Activated naive CD8-positive, alpha-beta T cell treated with anti-CD3 and anti-CD28 coated beads, Interleukin-2, amount 50 U/mL, for 24 hours (primary cell): ENCODE measurements around the gene PKIG.

Experiments used
- ATAC-seq: fragments of 150-1000 bp; cut with Tn5 transposase; one replicate; pipeline ENCODE4 v1.10.0; 2021
- DNase-seq: peaks from one replicate; pipeline ENCODE4 v3.0.0; 2021
- H3K27ac Mint-ChIP-seq: one replicate; pipeline ENCODE4 v1.8.0; 2021; ENCODE audit warnings: mild to moderate bottlenecking, mixed read lengths
- H3K27me3 Mint-ChIP-seq: one replicate; pipeline ENCODE4 v1.8.0; 2021; ENCODE audit warnings: mixed read lengths
- H3K36me3 Mint-ChIP-seq: one replicate; pipeline ENCODE4 v1.8.0; 2021; ENCODE audit warnings: low read depth, mixed read lengths
- H3K4me1 Mint-ChIP-seq: one replicate; pipeline ENCODE4 v1.8.0; 2021; ENCODE audit warnings: mixed read lengths
- H3K4me3 Mint-ChIP-seq: one replicate; pipeline ENCODE4 v1.8.0; 2021; ENCODE audit warnings: mild to moderate bottlenecking, moderate library complexity, mixed read lengths
- H3K9me3 Mint-ChIP-seq: one replicate; pipeline ENCODE4 v1.8.0; 2021; ENCODE audit warnings: mixed read lengths

PKIG gene

GRCh38 chr20:44597516-44597915, 15.1 kb downstream of the PKIG start:
- peaks cover 54% of the 10 kb centered on the region for H3K4me1 Mint-ChIP-seq
- H3K27ac Mint-ChIP-seq = no peak overlapping the region
- H3K4me3 Mint-ChIP-seq = no peak overlapping the region

GRCh38 chr20:44597930-44598329, 15.6 kb downstream of the PKIG start:
- Mint-ChIP-seq H3K9me3 (no peaks in the 10 kb centered on the region), H3K36me3 (no peaks in the 10 kb centered on the region), H3K4me1 (peaks cover 54% of the 10 kb centered on the region), H3K4me3 (peak overlapping the region; percentile 73), H3K27me3 (no peaks in the 10 kb centered on the region), H3K27ac (peak overlapping the region; percentile 67)
- DNase-seq (no peak), ATAC-seq (no peak)

More at GRCh38 chr20:44597516-44597915, 15.1 kb downstream of the PKIG start:
- Mint-ChIP-seq H3K9me3 (no peaks in the 10 kb centered on the region), H3K36me3 (no peaks in the 10 kb centered on the region), H3K27me3 (no peaks in the 10 kb centered on the region)
- DNase-seq (no peak), ATAC-seq (no peak)

DNA sequence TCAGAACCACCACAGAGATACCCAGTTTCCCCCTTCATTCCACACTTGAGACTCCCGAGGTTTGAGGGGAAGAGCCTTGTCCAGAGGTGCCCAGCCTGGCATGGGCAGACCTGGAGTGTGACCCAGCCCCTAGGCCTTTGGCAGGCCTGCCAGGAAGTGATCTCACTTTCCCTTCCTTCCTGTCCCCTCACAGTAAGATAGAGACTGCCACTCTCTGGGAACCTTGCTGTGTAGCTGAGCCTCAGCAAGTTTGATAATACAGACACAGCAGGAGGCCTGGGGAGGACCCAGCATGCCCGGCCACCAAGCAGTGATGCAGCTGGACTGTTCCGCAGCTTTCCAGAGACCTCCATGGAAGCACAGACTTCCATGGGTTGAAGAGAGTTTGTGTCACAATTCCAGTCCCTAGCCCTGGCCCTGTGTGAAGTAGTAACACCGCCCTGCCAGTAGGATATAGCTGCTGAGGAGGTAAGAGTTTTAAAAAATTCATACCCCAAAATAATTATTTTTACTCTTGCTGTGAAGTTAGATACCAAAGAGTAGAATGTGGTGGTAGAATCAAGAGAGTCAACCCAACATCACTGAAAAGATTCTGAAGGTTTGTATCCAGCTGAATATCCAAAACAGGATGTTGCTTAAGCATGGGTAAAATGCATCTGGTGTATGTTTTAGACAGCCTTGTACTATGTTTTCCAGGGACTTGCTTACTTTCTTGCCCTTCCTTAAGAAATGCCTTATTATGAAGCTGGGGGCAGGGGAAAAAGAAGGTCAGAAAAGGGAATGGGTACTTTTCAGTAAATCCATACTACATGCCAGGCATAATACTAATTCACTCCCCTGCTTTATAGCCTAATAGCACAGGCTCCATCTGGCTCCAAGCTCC, 16.3 kb downstream of the PKIG start:
- H3K9me3 Mint-ChIP-seq = no peaks in the 10 kb centered on the region
- no peaks in the 10 kb centered on the region for H3K27me3 Mint-ChIP-seq
- H3K4me1 Mint-ChIP-seq = peaks cover 52% of the 10 kb centered on the region
- H3K27ac Mint-ChIP-seq = peak overlapping the region; percentile 67
- no peaks in the 10 kb centered on the region for H3K36me3 Mint-ChIP-seq
- DNase-seq = no peak
- peak overlapping the region; percentile 73 for H3K4me3 Mint-ChIP-seq
- ATAC-seq = peak; percentile 77

- H3K9me3 Mint-ChIP-seq = no peaks in the 10 kb centered on the region
- H3K4me3 Mint-ChIP-seq = peak overlapping the region; percentile 7
- peaks cover 44% of the 10 kb centered on the region for H3K4me1 Mint-ChIP-seq
- H3K27ac Mint-ChIP-seq = peak overlapping the region; percentile 23
- ATAC-seq (no peak), DNase-seq (no peak)
- H3K27me3 Mint-ChIP-seq = no peaks in the 10 kb centered on the region
- H3K36me3 Mint-ChIP-seq = no peaks in the 10 kb centered on the region
Measured at GRCh38 chr20:44599715-44600114, 17.3 kb downstream of the PKIG start.

DNA sequence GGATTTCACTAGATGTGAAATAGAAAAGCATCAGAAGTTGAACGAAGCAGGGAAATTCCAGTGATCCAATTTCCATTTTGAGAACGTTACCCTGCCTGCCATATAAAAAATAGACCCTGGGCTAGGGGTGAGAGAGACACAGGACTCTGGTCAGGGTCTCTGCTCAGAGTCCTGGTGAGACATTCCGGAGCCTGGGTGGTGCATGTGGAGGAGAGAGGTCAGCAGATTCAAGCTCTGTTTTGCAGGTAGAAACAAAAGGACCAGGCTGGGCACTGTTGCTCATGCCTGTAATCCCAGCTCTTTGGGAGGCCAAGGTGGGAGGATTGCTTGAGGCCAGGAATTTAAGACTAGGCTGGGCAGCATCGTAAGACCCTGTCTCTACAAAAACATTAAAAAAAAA, 17.9 kb downstream of the PKIG start:
- peak overlapping the region; percentile 23 for H3K27ac Mint-ChIP-seq
- no peaks in the 10 kb centered on the region for H3K27me3 Mint-ChIP-seq
- peaks cover 41% of the 10 kb centered on the region for H3K4me1 Mint-ChIP-seq
- ATAC-seq (no peak), DNase-seq (no peak)
- H3K4me3 Mint-ChIP-seq = no peak overlapping the region
- H3K9me3 Mint-ChIP-seq = no peaks in the 10 kb centered on the region
- H3K36me3 Mint-ChIP-seq = no peaks in the 10 kb centered on the region

DNA sequence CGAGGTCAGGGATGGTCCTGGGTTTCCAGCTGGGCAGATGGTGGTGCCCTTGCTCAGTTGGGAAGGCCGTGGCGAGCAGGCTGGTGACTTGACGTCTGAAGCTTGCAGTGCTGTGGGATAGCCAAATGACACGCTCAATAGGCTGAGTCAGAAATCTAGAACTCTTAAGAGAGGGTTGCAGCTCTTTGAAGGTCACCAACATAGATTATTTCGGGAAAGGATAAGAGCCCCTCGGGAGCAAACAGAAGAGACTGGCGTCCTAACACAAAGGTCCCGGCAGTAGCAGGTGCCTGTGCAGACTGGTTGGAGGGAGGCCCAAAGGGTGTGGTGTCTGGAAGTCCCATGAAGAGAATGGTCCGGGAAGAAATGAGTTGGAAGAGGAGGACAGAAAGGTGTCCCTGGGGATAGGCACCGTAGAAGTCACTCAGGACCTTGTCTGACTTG, 18.4 kb downstream of the PKIG start:
- peak overlapping the region; percentile 32 for H3K27ac Mint-ChIP-seq
- H3K4me1 Mint-ChIP-seq = peaks cover 41% of the 10 kb centered on the region
- H3K36me3 Mint-ChIP-seq = no peaks in the 10 kb centered on the region
- no peak for DNase-seq
- H3K4me3 Mint-ChIP-seq = no peak overlapping the region
- ATAC-seq = no peak
- H3K27me3 Mint-ChIP-seq = no peaks in the 10 kb centered on the region
- no peaks in the 10 kb centered on the region for H3K9me3 Mint-ChIP-seq

DNA sequence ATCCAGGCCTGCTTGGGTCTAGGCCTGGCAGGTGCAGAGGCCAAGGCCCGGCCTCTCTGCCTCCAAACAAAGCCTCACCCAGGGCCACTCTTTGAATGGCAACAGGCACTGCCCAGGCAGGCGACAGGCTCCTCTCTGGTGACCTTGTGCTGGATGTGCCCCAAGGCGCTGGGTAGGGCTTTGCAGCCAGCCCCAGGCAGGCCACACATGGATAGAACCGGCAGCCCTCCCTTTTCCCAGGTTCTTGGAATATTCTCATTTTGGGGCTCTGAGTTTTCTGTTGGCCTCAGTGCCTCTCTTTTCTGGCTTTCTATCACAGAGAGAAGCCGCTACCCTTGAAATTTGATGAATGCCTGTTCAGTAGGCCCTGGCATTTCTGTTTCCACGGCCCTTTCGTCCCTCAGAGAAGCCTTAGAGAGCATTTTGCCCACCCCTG, 18.9 kb downstream of the PKIG start:
- peaks cover 37% of the 10 kb centered on the region for H3K4me1 Mint-ChIP-seq
- no peak for DNase-seq
- no peaks in the 10 kb centered on the region for H3K27me3 Mint-ChIP-seq
- H3K9me3 Mint-ChIP-seq = no peaks in the 10 kb centered on the region
- no peak overlapping the region for H3K4me3 Mint-ChIP-seq
- no peak for ATAC-seq
- H3K27ac Mint-ChIP-seq = no peak overlapping the region
- no peaks in the 10 kb centered on the region for H3K36me3 Mint-ChIP-seq

GRCh38 chr20:44601801-44602204, 19.4 kb downstream of the PKIG start:
- H3K4me1 Mint-ChIP-seq = peaks cover 35% of the 10 kb centered on the region
- no peaks in the 10 kb centered on the region for H3K27me3 Mint-ChIP-seq
- no peaks in the 10 kb centered on the region for H3K36me3 Mint-ChIP-seq
- no peak overlapping the region for H3K4me3 Mint-ChIP-seq
- DNase-seq (no peak), ATAC-seq (no peak)
- H3K27ac Mint-ChIP-seq = no peak overlapping the region
- H3K9me3 Mint-ChIP-seq = no peaks in the 10 kb centered on the region

- ATAC-seq (no peak), DNase-seq (no peak)
- Mint-ChIP-seq H3K9me3 (no peaks in the 10 kb centered on the region), H3K4me3 (no peak overlapping the region), H3K27ac (no peak overlapping the region), H3K4me1 (peaks cover 24% of the 10 kb centered on the region), H3K36me3 (no peaks in the 10 kb centered on the region), H3K27me3 (no peaks in the 10 kb centered on the region)
Measured at GRCh38 chr20:44603327-44603726, 20.9 kb downstream of the PKIG start.

DNA sequence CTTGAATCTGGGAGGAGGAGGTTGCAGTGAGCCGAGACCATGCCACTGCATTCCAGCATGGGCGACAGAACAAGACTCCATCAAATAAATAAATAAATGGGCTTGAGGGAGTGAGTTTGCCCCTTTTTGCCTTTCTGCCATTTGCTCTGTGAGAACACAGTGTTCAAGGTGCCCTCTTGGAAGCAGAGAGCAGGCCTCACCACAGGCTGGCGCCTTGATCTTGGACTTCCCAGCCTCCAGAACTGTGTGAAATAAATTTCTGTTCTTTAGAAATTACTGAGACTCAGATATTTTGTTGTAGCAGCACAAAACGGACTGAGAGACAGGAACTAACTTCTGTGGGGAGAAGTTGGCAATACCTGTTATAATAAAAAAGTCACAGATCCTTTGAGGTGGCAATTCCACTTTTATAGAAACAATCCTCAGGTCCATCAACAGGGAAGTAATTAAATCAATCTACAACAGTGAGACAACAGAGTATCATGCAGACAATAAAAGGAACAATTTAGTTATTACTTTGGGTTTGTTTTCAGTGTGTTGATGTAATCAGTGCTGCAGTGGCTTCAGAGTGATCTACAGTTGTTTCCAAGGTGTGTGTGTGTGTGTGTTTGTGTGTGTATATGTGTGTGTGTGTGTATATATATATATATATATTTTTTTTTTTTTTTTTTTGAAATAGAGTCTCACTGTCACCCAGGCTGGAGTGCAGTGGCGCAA, 24.5 kb downstream of the PKIG start:
- Mint-ChIP-seq H3K4me3 (no peak overlapping the region), H3K4me1 (peaks cover 21% of the 10 kb centered on the region), H3K9me3 (no peaks in the 10 kb centered on the region), H3K36me3 (no peaks in the 10 kb centered on the region), H3K27me3 (no peaks in the 10 kb centered on the region), H3K27ac (no peak overlapping the region)
- DNase-seq (no peak), ATAC-seq (no peak)

DNA sequence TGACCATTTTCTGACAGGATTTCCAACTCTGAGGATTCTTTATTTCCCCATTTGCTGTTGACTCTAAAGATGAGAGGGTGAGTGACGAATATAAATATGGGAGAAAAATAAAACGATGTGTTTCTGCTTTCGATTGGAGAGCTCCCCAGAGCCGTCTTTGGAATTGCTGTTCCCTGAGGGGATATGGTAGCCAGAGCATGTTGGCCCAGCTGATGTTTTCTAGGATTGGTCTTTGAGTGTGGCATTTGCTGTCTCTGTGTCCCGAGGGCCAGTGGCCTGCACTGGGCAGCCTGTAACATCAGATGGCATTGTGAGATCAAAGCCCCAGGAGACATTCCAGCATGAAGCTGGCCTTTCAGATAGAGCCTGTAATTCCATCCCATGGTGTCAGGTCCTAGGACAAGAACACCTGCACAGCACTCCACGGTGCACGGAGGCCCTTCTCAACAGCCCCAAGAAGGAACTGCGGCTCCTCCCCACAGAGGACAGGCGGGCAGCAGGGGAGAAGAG, 26.7 kb downstream of the PKIG start:
- Mint-ChIP-seq H3K27ac (no peak overlapping the region), H3K27me3 (no peaks in the 10 kb centered on the region), H3K4me1 (peaks cover 24% of the 10 kb centered on the region), H3K9me3 (no peaks in the 10 kb centered on the region), H3K4me3 (no peak overlapping the region), H3K36me3 (peaks cover 4% of the 10 kb centered on the region)
- no peak for DNase-seq
- no peak for ATAC-seq

- Mint-ChIP-seq H3K4me1 (peaks cover 29% of the 10 kb centered on the region), H3K9me3 (no peaks in the 10 kb centered on the region), H3K36me3 (peaks cover 6% of the 10 kb centered on the region), H3K27me3 (no peaks in the 10 kb centered on the region), H3K4me3 (peak overlapping the region; percentile 45), H3K27ac (peak overlapping the region; percentile 87)
- peak; percentile 97 for ATAC-seq
- peak; percentile 91 for DNase-seq
Measured at GRCh38 chr20:44609516-44610312, 27.3 kb downstream of the PKIG start.

DNA sequence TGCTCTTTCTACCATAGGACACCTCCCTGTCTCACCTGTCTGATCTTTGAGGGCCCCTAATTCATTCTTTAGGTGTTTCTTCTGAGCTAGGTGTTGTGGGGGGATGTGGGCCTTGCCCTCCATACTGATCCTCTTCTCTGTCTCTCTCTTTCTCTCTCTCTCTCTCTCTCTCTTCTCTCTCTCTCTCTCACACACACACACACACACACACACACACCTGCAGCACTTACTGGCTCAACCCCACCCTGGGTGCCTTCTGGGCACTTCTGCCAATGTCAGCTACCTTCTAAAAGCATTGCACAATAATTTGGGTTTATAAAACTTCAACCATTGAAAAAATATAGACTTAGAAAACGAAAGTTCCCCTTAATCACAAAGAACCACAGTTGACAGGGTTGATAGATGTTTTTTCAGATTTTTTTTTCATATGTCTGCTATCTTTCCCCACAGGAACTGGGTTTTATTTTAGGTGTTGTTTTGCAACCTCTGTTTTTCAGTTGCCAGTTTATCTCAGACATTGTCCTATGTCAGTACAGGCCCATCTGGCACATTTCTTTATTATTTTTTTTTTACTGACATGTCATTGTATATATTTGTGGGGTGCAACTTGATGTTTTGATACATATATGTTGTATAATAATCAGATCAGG, 28.1 kb downstream of the PKIG start:
- no peaks in the 10 kb centered on the region for H3K27me3 Mint-ChIP-seq
- ATAC-seq = no peak
- peaks cover 9% of the 10 kb centered on the region for H3K36me3 Mint-ChIP-seq
- peaks cover 36% of the 10 kb centered on the region for H3K4me1 Mint-ChIP-seq
- H3K9me3 Mint-ChIP-seq = no peaks in the 10 kb centered on the region
- H3K4me3 Mint-ChIP-seq = no peak overlapping the region
- peak overlapping the region; percentile 87 for H3K27ac Mint-ChIP-seq
- no peak for DNase-seq

GRCh38 chr20:44613575-44613974, 31.2 kb downstream of the PKIG start:
- Mint-ChIP-seq H3K4me1 (peaks cover 63% of the 10 kb centered on the region), H3K4me3 (no peak overlapping the region), H3K27me3 (no peaks in the 10 kb centered on the region), H3K36me3 (peaks cover 9% of the 10 kb centered on the region), H3K27ac (no peak overlapping the region), H3K9me3 (no peaks in the 10 kb centered on the region)
- no peak for ATAC-seq
- no peak for DNase-seq
